SKM-1 treated with dmso at 0.1 percent for 144 hours (cell line): ENCODE results near the gene CPEB4.

ENCODE experiments used
- DNase-seq: peaks from one replicate; lab custom pipeline; 2025; ENCODE audit not compliant: unreplicated experiment; lab: John Stamatoyannopoulos, UW

CPEB4 gene

DNA sequence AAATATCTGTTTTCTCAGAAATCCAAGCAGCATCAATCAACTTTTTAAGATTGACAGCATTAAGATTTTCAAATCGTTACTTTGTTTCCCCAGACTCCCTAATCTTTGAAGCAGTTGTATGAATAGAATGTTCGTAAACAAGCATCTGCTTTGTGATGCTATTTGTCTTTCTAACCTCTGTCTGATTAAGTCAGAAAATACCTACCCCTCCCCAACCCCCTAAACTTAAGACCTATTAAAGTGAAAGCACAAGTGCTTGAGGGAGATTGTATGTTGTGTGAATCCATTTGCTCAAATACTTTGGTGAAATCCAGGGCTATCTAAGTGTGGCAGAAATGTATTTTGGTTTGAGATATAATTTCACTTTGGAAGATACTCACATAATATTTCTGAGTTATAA, 53.0 kb downstream of the CPEB4 start:
- DNase-seq: no peak

DNA sequence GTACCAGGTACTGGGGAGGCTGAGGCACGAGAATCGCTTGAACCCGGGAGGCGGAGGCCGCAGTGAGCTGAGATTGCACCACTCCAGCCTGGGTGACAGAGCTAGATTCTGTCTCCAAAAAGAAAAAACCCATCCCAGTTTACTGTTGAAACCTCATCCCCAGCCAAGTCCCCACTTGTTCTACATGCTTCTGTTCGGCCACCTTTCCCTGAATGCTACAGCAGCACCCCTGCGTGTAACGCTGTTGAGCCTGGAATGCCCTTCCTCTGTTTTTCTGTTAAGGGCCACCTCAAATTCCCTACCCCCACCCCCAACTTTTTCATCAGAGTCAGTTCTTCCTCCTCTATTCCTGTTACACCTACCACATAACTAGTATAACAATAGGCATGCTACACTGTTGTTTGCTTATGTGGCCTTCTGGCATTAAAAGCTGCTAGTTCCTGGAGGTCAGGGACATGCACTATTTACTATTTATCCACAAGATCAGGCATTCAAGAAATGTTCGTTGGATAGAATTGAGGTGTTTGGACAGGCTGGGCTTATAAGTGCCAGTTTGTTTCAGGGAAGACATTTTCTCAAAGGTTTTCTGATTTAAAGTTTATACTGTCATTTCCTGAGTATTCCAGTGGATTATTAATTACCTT, 53.7 kb downstream of the CPEB4 start:
- no peak for DNase-seq

DNA sequence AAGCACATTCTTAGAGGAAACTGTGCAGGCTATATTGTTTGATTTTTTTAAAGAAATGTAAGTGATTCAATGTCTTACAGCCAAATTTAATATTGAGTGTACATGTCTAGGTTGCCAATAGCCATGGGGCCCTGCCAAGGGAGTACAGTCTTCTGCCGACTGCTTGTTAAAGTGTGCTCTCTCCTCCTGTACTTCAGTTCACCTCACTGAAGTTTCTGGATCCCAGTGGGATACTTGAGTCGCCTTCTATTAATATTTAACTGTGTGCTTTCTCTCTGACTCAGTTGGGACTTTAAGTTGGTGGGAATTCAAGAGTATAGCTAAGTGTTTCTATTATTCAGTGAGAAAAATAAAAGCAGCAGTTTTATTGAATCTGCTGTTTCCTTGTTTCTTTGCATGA, 56.4 kb downstream of the CPEB4 start:
- DNase-seq: no peak

DNA sequence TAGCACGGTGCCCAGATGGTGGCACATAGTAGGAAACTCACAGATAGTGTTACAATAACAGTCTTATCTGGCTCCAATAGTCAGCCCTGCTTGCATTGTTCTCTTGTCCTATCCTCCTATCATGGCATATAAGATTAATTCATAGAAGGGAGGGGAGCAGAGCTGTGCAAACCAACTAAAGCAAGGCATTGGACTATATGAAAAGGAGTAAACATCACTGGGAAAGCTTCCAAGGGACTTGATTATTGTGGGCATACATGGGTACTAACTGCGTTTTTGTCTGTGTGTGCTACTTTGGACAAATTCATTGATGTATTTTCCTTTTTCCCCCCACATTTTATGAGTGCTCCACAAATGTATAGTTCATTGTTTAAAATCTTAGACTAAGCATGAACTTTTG, 57.0 kb downstream of the CPEB4 start:
- no peak for DNase-seq

- DNase-seq: no peak
Measured at GRCh38 chr5:173946323-173946722, 58.2 kb downstream of the CPEB4 start.

DNA sequence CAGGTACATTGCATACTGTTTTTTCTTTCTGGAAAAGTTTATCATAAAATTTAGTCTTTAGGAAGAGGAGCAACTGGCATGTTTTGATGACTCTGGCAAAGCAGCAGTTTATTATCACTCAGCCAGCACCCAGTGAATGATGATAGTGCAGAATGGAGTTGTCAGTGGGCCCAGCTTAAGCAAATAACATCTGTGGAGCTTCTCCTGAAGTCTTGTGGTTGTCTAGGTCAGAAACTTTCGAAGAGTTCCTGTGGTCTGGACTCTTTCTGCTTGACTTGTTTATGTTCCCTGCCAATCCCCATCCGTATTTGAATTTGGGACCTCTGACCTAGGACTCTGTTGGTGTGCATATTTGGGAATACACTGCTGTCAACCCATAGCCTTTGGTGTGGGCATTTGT, 62.7 kb downstream of the CPEB4 start:
- DNase-seq: no peak

DNA sequence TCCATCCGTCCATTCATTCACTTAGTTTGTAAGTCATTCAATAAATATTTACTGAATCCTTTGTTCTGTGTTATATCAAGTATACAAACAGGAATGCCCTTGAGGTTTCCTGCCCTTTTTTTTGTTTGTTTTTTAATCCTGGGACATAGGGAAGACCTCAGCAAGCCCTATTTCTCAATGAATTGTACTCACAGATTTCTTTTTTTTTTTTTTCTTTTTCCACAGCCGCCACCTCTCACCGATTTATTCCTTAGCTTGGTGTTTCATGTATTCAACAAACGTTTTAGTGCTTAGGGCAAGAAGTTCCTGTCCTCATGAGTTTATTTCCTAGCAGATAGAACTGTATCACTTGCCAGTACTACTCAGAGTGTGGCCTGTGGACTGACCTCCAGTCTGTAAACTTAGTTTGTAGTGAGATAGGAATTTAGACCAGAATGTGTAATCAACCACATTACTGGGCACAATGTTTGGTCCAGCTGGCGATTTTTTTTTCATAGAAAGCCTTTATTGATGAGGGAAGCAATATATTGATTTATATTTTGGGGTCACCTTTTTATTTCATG, 65.5 kb downstream of the CPEB4 start:
- DNase-seq: no peak

DNA sequence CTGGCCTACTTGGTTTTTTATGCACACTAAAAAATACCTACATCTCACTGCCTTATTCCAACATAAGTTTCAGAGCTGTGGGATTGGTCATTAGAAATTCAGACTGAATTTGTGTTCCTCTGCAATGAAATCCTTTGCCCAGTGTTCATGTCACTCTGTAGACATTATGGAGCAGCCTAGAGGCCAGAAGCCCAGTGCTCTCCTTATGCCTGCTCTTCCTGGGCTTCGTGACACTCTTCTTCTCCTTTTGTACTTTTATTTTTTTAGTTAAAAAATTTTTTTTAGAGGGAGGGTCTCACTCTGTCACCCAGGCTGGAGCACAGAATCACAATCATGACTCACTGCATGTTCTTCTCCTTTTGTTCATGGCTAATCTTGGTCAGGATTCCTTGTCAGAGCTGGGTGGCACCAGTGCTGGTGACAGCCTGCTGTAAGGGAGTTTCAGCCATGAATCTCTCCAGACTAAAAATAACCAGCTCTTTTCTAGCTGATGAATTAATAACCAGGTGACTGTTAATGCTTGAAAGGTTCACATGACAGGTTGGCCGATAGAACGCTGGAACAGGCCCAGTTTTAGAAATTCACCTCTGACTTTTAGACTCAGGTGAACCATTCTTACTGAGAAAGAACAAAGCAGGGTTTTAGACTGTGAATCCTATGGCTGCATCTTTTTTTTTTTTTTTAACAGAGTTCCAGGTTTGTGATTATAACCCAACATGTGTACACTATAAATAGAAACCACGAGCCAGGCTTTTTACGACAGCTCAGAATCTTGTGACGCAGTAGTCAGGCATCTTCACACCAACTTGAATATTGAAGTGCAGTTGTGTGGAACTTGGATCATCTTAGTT, 66.7 kb downstream of the CPEB4 start:
- DNase-seq: no peak

DNA sequence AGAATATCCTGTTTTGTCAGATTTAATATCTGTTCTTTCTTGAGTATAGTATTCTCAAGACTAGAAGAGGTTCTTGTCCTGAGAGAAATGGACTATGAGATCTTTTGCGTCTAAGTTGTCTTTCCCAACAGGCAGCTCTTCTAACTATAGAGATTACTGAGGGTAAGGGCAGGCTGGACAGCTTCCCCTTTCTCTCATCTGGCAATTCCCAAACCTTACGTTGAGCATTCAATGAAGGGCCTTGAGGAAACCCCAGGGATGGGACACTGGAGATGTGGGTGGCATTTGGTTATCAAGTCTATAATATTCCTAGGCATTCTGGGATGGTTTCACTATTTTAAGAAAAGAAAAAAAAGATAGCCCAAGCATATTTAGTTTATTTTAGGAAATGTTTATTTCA, 72.8 kb downstream of the CPEB4 start:
- no peak for DNase-seq

DNA sequence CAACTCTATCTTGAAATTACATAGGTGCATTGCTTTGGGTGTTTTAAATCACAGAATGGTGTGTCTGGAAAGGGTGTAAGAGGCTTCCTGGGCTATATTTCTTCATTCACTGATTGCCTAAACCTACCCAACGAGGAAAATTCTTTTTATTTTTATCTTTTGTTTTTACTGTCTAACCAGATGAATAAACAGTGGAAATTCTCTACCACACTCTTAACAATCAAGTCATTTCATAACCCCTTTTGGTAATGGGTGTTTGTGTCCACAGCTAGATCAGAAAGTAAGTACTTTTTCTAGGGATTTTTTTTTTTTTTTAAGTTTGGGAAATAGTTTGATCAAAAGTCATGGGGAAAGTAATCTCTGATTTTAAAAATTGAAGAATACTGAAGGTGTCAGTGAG, 73.3 kb downstream of the CPEB4 start:
- no peak for DNase-seq

GRCh38 chr5:173962436-173962972, 74.4 kb downstream of the CPEB4 start:
- DNase-seq: no peak

- no peak for DNase-seq
Measured at GRCh38 chr5:173963182-173963838, 75.2 kb downstream of the CPEB4 start.

DNA sequence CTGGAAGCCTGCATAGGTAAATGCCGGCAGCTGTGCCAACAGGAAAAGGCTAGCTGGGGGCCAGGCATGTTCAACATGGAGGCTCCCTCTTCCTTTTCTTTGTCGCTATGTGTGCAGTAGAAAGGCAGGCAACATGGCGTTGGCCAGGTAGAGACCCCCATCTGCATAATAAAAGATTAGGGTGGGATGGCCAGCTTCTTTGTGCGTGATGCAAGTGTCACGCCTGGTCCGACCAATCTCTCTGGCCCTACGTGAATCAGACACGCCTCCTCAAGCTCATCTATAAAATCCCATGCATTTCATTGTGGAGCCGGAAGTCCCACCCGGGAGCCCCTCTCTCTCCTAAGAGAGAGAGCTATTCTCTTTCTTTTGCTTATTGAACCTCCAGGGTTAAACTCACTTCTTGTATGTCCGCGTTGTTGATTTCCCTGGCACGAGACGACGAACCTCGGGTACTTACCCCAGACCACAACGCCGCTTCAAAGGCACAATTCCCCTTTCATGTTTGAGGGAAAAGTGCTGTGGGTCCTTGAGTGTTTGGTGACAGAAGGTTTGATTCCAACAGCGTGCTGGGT, 75.8 kb downstream of the CPEB4 start:
- no peak for DNase-seq

- no peak for DNase-seq
Measured at GRCh38 chr5:173964506-173964905, 76.4 kb downstream of the CPEB4 start.

GRCh38 chr5:173967241-173967640, 79.1 kb downstream of the CPEB4 start:
- no peak for DNase-seq

DNA sequence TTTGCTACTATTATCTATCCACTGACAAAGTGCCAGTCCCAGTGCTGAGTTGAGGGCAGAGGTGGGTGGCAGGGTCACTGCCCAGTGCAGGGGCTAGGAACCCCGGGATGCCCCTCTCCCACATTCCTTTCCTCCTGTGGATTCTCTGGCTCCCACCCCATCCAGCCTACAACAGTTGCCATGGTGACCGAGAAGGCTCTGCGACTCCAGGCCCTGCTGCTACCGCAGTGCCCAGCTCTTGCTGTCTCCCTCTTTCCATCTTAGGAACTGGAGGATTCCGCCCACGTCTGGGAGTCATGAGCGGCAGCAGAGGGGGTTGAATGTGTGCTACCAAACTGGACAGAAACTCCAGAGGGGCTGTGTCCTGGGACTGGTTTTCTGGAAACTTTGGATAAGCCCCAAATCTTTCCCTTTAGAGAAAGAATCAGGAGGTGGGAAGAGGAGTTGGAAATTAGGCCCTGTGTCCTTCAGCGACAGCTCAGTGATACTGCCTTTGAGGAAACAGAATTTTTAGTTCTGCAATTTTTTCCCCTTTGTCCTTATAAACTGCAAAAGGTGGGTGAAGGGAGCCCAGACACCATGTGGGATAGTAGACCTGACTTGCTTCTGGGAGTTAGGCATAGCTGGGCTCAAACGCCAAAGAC, 80.1 kb downstream of the CPEB4 start:
- DNase-seq: no peak

DNA sequence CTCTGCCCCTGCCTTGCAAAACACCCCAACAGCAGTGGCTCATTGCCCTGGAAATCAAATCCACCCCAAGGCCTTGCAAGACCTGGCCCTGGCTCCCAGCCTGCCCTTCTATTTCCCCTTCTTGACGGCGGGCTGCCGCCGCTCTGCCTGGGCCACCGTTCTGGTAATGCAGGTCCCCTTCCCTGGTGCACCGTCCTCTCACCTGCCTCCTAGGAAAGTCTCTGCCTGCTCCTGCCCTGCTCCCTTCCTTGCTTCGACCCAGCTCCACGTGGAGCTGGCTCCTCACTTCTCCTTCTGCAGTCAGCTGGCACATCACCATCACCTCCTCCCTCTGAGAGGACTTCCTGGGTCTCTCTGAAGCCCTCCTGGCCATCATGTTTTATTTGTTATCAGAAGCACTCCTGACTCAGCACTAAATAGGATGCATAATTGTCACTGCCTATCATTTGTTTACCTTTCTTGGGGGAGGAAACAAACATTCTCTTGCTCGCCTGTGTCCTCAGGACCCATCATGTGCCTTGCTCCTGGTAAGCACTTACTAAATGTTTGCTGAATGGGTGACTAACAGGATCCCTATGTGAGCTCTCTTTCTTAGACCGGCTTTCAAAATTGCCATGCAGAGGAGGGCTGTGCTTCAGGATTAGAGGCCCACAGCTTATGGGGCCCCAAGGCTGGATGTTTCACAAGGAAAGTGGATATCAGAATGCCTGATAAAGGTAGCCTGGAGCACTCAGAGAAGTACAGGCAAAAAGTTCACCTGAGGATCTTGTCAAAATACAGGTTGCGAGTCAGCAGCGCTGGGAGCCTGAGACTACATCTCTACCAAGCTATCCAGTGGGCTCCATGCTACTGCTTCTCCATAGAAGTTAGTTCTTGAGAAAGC, 81.3 kb downstream of the CPEB4 start:
- no peak for DNase-seq

DNA sequence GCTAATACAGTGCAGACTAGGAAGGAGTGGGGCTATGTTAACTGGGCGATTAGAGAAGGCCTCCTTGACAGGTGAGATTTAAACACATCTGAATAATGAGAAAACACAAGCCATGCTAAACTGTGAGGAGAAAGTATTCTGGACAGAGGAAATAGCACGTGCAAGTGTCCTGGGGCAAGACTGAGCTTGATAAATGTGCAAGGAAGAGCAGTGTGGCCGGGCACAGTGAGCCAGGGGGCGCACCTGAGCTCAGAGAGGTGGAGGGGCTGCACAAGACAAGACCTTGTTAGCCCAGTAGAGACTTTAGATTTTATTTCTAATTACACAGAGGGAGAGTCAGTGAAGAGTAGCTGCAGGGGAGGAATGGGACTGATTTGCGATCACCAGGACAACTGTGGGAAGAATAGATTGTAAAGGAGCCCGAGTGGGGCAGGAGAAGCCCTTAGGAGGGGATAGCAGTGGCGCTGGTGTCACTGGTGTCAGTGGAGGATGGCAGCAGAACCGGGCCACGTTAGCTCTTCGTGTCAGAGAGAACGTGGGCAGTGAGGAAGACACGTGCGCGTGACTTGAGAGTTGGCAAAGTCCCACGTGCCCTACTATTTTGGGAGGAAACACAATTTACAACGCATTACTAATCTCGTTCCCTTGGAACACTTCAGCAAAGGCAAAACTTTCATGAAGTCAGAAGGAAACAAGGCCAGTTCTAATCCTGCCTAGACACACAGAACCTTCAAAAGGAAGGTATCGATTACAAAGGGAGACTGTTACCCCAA, 82.9 kb downstream of the CPEB4 start:
- no peak for DNase-seq
